Measurements from ENCODE around the gene CTTN.

CTTN gene

DNA sequence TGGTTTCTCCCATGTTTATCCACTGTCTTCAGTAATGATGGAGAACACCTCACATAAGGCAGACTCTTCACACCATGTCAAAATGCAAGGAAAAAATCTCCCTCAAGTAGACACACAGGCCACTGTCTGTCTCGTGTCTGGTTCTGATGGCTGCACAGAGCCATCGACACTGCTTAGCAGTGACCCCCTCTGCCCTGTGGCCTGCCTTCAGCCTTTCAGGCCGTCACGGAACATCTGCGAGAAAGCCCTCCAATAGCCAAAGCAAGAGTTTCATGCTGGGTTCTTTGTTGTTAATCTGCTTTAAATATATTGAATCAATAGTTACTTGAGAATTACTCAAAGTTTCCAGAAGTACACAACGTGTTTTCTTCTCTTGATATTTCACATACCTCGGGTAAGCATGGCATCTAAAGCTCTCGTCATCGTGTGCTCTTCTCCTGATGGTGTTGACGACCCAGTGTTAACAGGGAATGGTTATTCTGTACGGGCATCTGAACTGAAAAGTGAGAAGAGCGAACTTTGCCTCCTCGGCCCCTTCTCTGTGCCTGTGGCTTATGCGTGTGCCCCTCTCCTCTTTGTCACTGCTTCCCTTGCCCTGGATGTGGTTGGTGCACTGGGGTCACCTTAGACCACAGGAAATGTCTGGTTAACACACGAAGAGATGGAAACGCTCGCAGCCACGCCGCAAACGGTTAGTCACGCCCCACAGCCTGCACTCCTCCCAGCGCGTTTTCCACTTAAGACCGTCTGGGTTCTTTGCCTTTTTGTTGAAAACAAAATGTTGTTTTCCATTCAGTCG is 33.4 kb upstream of the CTTN start:
- TF ChIP-seq CTCF (IDR thresholded peaks at IDR 0.05; ENCODE audit: borderline replicate concordance, control extremely low read depth, extremely low read depth, insufficient read depth, missing control alignments) = no peak
- no peak for DNase-seq (ENCODE audit: low spot score)
- in situ Hi-C loops (cut with MboI; ENCODE audit: low sequenced_read_pairs, unreplicated experiment) = no loop called here

DNA sequence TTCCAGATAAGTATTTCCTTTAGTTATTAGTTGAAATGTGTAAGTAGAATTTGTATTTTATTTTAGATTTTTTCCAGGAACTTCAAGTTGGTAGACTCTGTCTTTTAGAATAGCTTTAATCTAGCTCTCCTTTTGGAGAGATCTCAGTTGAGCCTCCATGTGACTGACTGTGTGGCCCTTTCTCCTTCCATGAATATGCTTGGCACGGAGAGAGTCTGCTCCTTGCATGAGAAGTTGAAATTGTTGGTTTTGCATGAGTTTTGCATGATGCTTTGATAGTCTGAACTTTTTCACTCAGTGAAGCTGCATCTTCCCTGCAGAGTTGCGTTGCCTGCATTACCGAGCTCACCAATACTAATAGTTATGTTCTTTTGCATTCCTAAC is 32.8 kb upstream of the CTTN start:
- no peak for TF ChIP-seq CTCF (IDR thresholded peaks at IDR 0.05; ENCODE audit: borderline replicate concordance, control extremely low read depth, extremely low read depth, insufficient read depth, missing control alignments)
- in situ Hi-C loops (cut with MboI; ENCODE audit: low sequenced_read_pairs, unreplicated experiment) = no loop called here
- DNase-seq (ENCODE audit: low spot score) = no peak

DNA sequence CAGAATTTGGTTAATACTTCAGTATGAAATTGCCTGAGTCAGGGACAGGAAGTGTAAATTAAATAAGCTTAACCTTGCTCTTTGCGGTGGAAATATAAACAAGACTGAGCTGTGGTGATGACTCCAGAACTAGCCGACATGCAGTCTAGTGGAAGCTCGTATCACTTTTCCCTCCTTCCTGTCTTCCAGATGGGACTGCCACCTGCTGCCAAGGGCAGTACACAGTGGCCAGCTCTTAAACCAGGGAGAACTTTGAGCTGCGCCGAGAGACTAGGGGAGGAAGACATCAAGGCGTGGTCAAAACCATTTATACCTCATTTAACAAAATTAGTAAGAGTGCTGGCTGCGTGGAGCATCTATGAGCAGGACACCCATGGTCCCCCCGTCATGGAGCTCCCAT is 31.3 kb upstream of the CTTN start:
- no peak for TF ChIP-seq CTCF (IDR thresholded peaks at IDR 0.05; ENCODE audit: borderline replicate concordance, control extremely low read depth, extremely low read depth, insufficient read depth, missing control alignments)
- in situ Hi-C loops (cut with MboI; ENCODE audit: low sequenced_read_pairs, unreplicated experiment) = no loop called here
- DNase-seq (ENCODE audit: low spot score) = no peak

DNA sequence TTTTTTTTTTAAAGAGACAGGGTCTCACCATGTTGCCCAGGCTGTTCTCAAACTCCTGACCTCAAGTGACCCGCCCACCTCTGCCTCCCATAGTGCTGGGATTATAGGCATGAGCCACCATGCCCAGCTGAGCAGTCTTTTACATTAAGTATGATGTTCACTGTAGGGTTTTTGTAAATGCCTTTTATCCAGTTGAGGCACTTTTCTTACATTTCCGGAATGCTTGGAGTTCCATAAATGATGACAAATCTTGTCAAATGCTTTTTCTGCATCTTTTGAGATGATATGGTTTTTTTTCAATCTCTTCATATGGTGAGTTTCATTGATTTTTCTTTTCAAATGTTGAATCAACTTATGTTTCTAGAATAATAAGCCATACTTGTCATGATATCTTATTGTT is 29.4 kb upstream of the CTTN start:
- no peak for TF ChIP-seq CTCF (IDR thresholded peaks at IDR 0.05; ENCODE audit: borderline replicate concordance, control extremely low read depth, extremely low read depth, insufficient read depth, missing control alignments)
- DNase-seq (ENCODE audit: low spot score) = no peak
- in situ Hi-C loops (cut with MboI; ENCODE audit: low sequenced_read_pairs, unreplicated experiment) = no loop called here

DNA sequence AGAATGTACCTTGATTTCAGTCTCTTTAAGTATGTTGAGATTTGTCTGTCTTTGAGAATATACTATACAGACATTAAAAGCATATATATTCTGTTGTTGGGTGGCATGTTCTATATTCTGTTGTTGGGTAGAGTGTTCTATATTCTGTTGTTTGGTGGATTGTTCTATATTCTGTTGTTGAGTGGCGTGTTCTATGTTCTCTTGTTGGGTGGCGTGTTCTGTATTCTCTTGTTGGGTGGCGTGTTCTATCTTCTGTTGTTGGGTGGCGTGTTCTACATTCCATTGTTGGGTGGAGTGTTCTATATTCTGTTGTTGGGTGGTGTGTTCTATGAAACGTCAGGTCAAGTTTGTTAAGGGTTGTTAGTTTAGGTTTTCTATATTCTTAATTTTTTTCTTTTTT is 27.1 kb upstream of the CTTN start:
- TF ChIP-seq CTCF (IDR thresholded peaks at IDR 0.05; ENCODE audit: borderline replicate concordance, control extremely low read depth, extremely low read depth, insufficient read depth, missing control alignments) = no peak
- in situ Hi-C loops (cut with MboI; ENCODE audit: low sequenced_read_pairs, unreplicated experiment) = no loop called here
- DNase-seq (ENCODE audit: low spot score) = no peak

DNA sequence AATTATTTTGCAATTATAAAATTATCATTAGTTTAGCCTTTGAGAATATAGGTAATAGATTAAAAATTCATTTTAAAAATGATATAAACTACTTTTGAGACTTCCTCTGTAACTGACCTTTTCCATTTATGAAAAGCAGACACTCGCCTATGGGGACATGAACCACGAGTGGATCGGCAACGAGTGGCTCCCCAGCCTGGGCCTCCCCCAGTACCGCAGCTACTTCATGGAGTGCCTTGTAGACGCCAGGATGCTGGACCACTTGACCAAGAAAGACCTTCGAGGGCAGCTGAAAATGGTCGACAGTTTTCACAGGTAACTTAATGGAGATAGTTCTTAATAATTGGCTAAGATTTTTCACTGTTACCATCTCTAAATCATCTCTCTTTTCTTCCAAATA is 26.3 kb upstream of the CTTN start:
- no peak for TF ChIP-seq CTCF (IDR thresholded peaks at IDR 0.05; ENCODE audit: borderline replicate concordance, control extremely low read depth, extremely low read depth, insufficient read depth, missing control alignments)

More for the DNA sequence above, 26.3 kb upstream of the CTTN start:
- in situ Hi-C loops (cut with MboI; ENCODE audit: low sequenced_read_pairs, unreplicated experiment) = no loop called here
- DNase-seq (ENCODE audit: low spot score) = no peak

All from GM13976 (cell line).